Measurements from ENCODE around the gene PPP2R2C. TPM values are rescaled to one million over a fixed set of nuclear protein-coding genes. Genes with fewer than 3 reads are reported as not detected.

The PPP2R2C gene
- polyA plus RNA-seq, 1 donor (not counting 4 experiments of a cell fraction or from before 2014, with no cell fraction given), result 12.3 TPM

GRCh38 chr4:6332669-6333050, 139.8 kb downstream of the PPP2R2C start:
- FAIRE-seq, result no peak
- H3K4me3 ChIP-seq (ENCODE audit: control insufficient read depth in 2 of 3, extremely low read depth in 1 of 3, insufficient read depth in 2 of 3, low read depth in 1 of 3, low read length in 3 of 3), result no peak overlapping the region
- H3K9me1 ChIP-seq (ENCODE audit: control insufficient read depth, extremely low read depth, insufficient read depth, low read length), result no peaks in the 10 kb centered on the region
- dilution Hi-C loops (cut with MboI; ENCODE audit: extremely low pct_ligation_motif_present, low sequenced_read_pairs), result no loop called here
- no peak overlapping the region for H2AFZ ChIP-seq (ENCODE audit: control insufficient read depth, low read length)
- no peak overlapping the region for H3K9ac ChIP-seq (ENCODE audit: control insufficient read depth, extremely low read depth, insufficient read depth, low read length)
- TF ChIP-seq EZH2 (IDR thresholded peaks at IDR 0.05; ENCODE audit: low read length), result no peak
- TF ChIP-seq CTCF (optimal IDR thresholded peaks at IDR 0.05 in 1 of 3, IDR thresholded peaks at IDR 0.05 in 1 of 3, conservative IDR thresholded peaks at IDR 0.05 in 1 of 3; ENCODE audit: extremely low read depth in 1 of 3, insufficient read depth in 2 of 3, low read length in 3 of 3), result no peak
- no peak overlapping the region for H3K27ac ChIP-seq (ENCODE audit: control insufficient read depth, insufficient read depth, low read length)
- DNase-seq (ENCODE audit: low read depth, low spot score), result no peak
- H4K20me1 ChIP-seq (ENCODE audit: control insufficient read depth, extremely low read depth, insufficient read depth, low read length), result no peaks in the 10 kb centered on the region
- H3K79me2 ChIP-seq (ENCODE audit: control insufficient read depth, insufficient read depth, low read length), result no peaks in the 10 kb centered on the region
- H3K4me1 ChIP-seq (ENCODE audit: control insufficient read depth, extremely low read depth, insufficient read depth, low read length), result no peaks in the 10 kb centered on the region
- H3K36me3 ChIP-seq (ENCODE audit: control insufficient read depth in 2 of 2, extremely low read depth in 1 of 2, insufficient read depth in 2 of 2, low read length in 2 of 2), result peaks cover 0 to 4% of the 10 kb centered on the region in 2 experiments
- H3K4me2 ChIP-seq (ENCODE audit: control insufficient read depth, extremely low read depth, insufficient read depth, low read depth, low read length), result no peak overlapping the region
- H3K27me3 ChIP-seq (ENCODE audit: control insufficient read depth, extremely low read depth, insufficient read depth, low read length), result no peaks in the 10 kb centered on the region
- no peaks in the 10 kb centered on the region for H3K9me3 ChIP-seq (ENCODE audit: control insufficient read depth, low read depth, low read length)

DNA sequence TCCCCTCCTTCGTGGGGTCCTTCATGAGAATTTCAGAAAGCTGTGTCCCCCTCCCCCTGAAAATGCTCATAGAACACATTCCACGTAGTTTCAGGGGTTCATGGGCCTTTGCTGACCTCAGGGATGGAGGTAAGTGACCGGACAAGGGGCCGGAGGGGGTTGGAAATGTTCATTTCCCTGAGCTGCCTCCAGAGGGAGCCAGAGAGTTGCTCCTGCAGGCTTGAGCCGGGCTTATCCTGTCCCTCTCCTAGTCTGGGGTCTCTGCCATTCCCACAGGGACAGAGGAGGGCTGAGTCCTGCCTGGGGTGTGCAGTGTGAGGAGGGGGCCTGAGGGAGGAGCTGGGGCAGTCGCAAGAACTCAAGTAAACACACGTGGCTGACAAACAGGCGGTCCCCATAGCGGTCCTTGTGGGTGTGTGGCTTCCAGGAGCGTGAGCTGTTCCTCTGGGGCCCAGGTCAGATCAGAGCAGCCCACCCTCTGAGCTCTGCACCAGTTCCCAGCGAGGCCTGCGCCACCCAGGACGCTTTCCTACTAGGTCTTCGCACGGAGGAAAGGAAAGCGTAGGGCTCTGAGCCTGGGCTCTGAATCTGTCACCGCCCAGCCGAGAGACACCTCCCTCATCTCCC, 140.3 kb downstream of the PPP2R2C start:
- H3K27ac ChIP-seq (ENCODE audit: control insufficient read depth, insufficient read depth, low read length), result no peak overlapping the region
- H2AFZ ChIP-seq (ENCODE audit: control insufficient read depth, low read length), result no peak overlapping the region
- peak; percentile 32 for FAIRE-seq
- H4K20me1 ChIP-seq (ENCODE audit: control insufficient read depth, extremely low read depth, insufficient read depth, low read length), result no peaks in the 10 kb centered on the region
- peaks cover 0 to 4% of the 10 kb centered on the region in 2 experiments for H3K36me3 ChIP-seq (ENCODE audit: control insufficient read depth in 2 of 2, extremely low read depth in 1 of 2, insufficient read depth in 2 of 2, low read length in 2 of 2)
- H3K79me2 ChIP-seq (ENCODE audit: control insufficient read depth, insufficient read depth, low read length), result no peaks in the 10 kb centered on the region
- H3K4me1 ChIP-seq (ENCODE audit: control insufficient read depth, extremely low read depth, insufficient read depth, low read length), result peaks cover under 1% of the 10 kb centered on the region
- H3K27me3 ChIP-seq (ENCODE audit: control insufficient read depth, extremely low read depth, insufficient read depth, low read length), result no peaks in the 10 kb centered on the region
- dilution Hi-C loops (cut with MboI; ENCODE audit: extremely low pct_ligation_motif_present, low sequenced_read_pairs), result no loop called here
- H3K9ac ChIP-seq (ENCODE audit: control insufficient read depth, extremely low read depth, insufficient read depth, low read length), result no peak overlapping the region
- no peaks in the 10 kb centered on the region for H3K9me3 ChIP-seq (ENCODE audit: control insufficient read depth, low read depth, low read length)
- H3K4me3 ChIP-seq (ENCODE audit: control insufficient read depth in 2 of 3, extremely low read depth in 1 of 3, insufficient read depth in 2 of 3, low read depth in 1 of 3, low read length in 3 of 3), result no peak overlapping the region
- TF ChIP-seq EZH2 (IDR thresholded peaks at IDR 0.05; ENCODE audit: low read length) (no peak), CTCF (optimal IDR thresholded peaks at IDR 0.05 in 1 of 3, IDR thresholded peaks at IDR 0.05 in 1 of 3, conservative IDR thresholded peaks at IDR 0.05 in 1 of 3; ENCODE audit: extremely low read depth in 1 of 3, insufficient read depth in 2 of 3, low read length in 3 of 3) (peak in 2 of 3 experiments; percentile 76 to 87)
- H3K9me1 ChIP-seq (ENCODE audit: control insufficient read depth, extremely low read depth, insufficient read depth, low read length), result no peaks in the 10 kb centered on the region
- no peak for DNase-seq (ENCODE audit: low read depth, low spot score)
- H3K4me2 ChIP-seq (ENCODE audit: control insufficient read depth, extremely low read depth, insufficient read depth, low read depth, low read length), result no peak overlapping the region
